ENCODE results near the gene OLFM1.

Gene OLFM1

DNA sequence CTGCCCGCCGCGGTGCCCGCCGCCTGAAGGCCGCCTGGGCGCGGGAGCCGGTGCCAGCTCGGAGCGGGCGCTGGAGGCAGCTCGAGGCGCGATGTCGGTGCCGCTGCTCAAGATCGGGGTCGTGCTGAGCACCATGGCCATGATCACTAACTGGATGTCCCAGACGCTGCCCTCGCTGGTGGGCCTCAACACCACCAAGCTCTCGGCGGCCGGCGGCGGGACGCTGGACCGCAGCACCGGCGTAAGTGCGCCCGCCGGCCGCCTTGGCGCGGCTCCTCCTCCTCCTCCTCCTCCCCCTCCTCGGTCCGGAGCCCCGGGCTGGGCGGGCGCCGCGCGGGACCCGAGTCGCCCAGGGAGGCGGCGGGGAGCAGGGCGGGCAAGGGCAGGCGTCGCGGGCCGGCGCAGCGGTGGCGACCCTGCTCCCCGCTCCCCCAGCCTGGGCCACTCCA lies 455 bp downstream of the OLFM1 start:
- peak overlapping the region; percentile 54 for H3K4me3 ChIP-seq (ENCODE audit: low read length)
- H3K9ac ChIP-seq (ENCODE audit: low read length) = no peak overlapping the region
- peaks cover 11% of the 10 kb centered on the region for H3K36me3 ChIP-seq (ENCODE audit: control insufficient read depth, low read depth, low read length)
- H3K4me1 ChIP-seq (ENCODE audit: control insufficient read depth, low read depth, low read length) = peaks cover 3% of the 10 kb centered on the region
- peaks cover 25% of the 10 kb centered on the region for H3K27me3 ChIP-seq (ENCODE audit: control insufficient read depth, insufficient read depth, low read length)
- H3K9me3 ChIP-seq (ENCODE audit: control insufficient read depth, low read depth, low read length) = no peaks in the 10 kb centered on the region
- H3K27ac ChIP-seq (ENCODE audit: low read length) = no peak overlapping the region

DNA sequence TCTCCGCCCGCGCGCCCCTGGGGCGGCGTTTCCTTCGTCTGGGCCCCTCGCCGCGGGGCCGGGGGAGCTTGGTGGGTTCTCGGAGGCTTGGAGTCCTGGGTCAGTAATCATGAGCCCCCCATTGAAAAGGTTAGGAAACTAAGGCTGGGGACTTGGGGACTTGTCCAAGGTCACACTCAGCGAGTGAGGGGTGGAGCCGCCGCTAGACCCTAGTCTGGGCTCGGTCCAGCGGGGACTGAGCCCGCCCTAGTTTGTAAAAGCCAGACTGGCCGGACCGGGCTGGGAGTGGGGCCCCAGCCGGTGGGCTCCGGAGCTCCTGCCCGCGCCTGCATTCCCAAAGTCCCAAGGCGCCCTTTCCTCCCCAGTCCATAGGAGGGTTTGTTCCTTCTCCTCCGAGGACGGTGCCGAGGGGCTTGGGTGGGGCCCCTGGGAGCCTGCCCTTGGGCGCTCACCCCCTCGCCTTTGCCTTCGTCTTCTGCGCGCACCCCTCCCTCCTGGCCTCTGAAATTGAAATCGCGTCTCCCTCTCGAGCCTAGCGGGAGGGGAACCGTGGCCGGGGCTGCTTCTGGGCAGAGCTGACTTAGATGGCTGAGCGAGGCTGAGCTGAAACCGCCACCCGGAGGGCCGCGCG lies 995 bp downstream of the OLFM1 start:
- H3K27ac ChIP-seq (ENCODE audit: low read length) = no peak overlapping the region

DNA sequence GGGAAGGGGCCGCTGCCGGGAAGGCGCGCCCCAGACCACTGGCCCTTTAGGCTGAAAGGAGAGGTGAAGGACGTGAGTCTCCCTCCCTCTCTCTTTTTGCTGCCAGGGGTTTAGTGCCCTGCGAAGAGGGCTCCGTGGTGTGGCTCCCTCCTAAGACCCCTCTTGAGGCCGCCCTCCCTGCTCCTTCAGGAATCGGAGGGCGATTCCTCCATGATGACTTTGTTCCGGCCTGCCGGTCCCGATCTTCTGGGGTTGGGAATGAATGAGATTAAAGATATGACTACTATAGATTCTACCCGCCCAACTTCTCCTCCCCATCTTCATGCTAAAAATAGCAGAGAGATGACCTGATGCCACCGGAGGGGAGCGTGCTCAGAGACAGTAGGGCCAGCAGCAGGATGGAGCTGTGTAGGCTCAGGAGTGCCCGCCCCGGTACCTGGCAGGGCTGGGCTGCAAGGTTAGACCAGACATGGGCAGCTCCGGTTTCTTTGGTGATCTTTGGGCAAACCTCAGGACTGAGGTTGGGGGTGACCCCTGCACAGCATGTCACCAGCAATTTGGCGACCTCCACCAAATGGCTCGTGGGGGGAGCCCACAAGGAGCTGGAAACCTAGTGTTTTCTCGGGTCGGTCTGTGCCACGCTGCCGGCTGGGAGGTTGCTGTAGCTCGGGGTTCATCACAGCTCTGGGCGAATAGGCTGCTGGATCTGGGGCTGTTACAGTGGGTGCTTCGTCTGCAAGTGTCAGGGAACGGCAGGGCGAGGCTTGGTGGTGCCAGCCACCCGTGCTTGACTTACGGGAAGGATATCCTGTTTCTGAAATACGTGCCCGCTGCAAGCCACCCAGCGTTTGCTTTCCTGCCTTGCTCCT lies 1.7 kb downstream of the OLFM1 start:
- peaks cover 3% of the 10 kb centered on the region for H3K4me1 ChIP-seq (ENCODE audit: control insufficient read depth, low read depth, low read length)
- no peaks in the 10 kb centered on the region for H3K9me3 ChIP-seq (ENCODE audit: control insufficient read depth, low read depth, low read length)
- peak overlapping the region; percentile 54 for H3K4me3 ChIP-seq (ENCODE audit: low read length)
- peaks cover 25% of the 10 kb centered on the region for H3K27me3 ChIP-seq (ENCODE audit: control insufficient read depth, insufficient read depth, low read length)
- no peak overlapping the region for H3K27ac ChIP-seq (ENCODE audit: low read length)
- H3K9ac ChIP-seq (ENCODE audit: low read length) = no peak overlapping the region
- H3K36me3 ChIP-seq (ENCODE audit: control insufficient read depth, low read depth, low read length) = peaks cover 11% of the 10 kb centered on the region

More for the DNA sequence above, 995 bp downstream of the OLFM1 start:
- H3K36me3 ChIP-seq (ENCODE audit: control insufficient read depth, low read depth, low read length) = peaks cover 11% of the 10 kb centered on the region
- H3K4me3 ChIP-seq (ENCODE audit: low read length) = peak overlapping the region; percentile 54
- peaks cover 25% of the 10 kb centered on the region for H3K27me3 ChIP-seq (ENCODE audit: control insufficient read depth, insufficient read depth, low read length)
- no peak overlapping the region for H3K9ac ChIP-seq (ENCODE audit: low read length)
- H3K9me3 ChIP-seq (ENCODE audit: control insufficient read depth, low read depth, low read length) = no peaks in the 10 kb centered on the region
- peaks cover 3% of the 10 kb centered on the region for H3K4me1 ChIP-seq (ENCODE audit: control insufficient read depth, low read depth, low read length)

DNA sequence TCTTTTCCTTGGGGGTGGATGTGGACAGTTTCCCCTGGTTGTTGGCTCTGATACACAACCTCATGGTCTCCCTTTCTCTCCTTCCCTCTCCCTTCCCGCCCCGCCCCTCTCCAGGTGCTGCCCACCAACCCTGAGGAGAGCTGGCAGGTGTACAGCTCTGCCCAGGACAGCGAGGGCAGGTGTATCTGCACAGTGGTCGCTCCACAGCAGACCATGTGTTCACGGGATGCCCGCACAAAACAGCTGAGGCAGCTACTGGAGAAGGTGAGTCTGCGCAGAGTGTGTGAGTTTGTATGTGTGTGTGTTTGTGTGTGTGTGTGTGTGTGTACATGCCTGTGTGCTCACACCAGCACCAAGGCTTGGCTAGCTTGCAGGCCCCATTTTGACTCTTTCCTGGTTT lies 2.6 kb downstream of the OLFM1 start:
- Histone ChIP-seq H3K9me3 (ENCODE audit: control insufficient read depth, low read depth, low read length) (no peaks in the 10 kb centered on the region), H3K4me3 (ENCODE audit: low read length) (no peak overlapping the region), H3K9ac (ENCODE audit: low read length) (no peak overlapping the region), H3K4me1 (ENCODE audit: control insufficient read depth, low read depth, low read length) (peaks cover 3% of the 10 kb centered on the region), H3K27me3 (ENCODE audit: control insufficient read depth, insufficient read depth, low read length) (peaks cover 25% of the 10 kb centered on the region), H3K27ac (ENCODE audit: low read length) (no peak overlapping the region), H3K36me3 (ENCODE audit: control insufficient read depth, low read depth, low read length) (peaks cover 11% of the 10 kb centered on the region)

GRCh38 chr9:135090547-135090946 lies 3.1 kb downstream of the OLFM1 start:
- no peak overlapping the region for H3K9ac ChIP-seq (ENCODE audit: low read length)
- no peaks in the 10 kb centered on the region for H3K9me3 ChIP-seq (ENCODE audit: control insufficient read depth, low read depth, low read length)
- H3K27me3 ChIP-seq (ENCODE audit: control insufficient read depth, insufficient read depth, low read length) = peaks cover 22% of the 10 kb centered on the region
- H3K4me1 ChIP-seq (ENCODE audit: control insufficient read depth, low read depth, low read length) = peaks cover 3% of the 10 kb centered on the region
- H3K36me3 ChIP-seq (ENCODE audit: control insufficient read depth, low read depth, low read length) = peaks cover 13% of the 10 kb centered on the region
- no peak overlapping the region for H3K4me3 ChIP-seq (ENCODE audit: low read length)
- no peak overlapping the region for H3K27ac ChIP-seq (ENCODE audit: low read length)

- peaks cover 20% of the 10 kb centered on the region for H3K36me3 ChIP-seq (ENCODE audit: control insufficient read depth, low read depth, low read length)
- no peak overlapping the region for H3K9ac ChIP-seq (ENCODE audit: low read length)
- no peak overlapping the region for H3K27ac ChIP-seq (ENCODE audit: low read length)
- H3K4me1 ChIP-seq (ENCODE audit: control insufficient read depth, low read depth, low read length) = peaks cover under 1% of the 10 kb centered on the region
- H3K27me3 ChIP-seq (ENCODE audit: control insufficient read depth, insufficient read depth, low read length) = peaks cover 19% of the 10 kb centered on the region
- no peaks in the 10 kb centered on the region for H3K9me3 ChIP-seq (ENCODE audit: control insufficient read depth, low read depth, low read length)
- no peak overlapping the region for H3K4me3 ChIP-seq (ENCODE audit: low read length)
These were observed 4.1 kb downstream of the OLFM1 start for GRCh38 chr9:135091545-135091944.

- Histone ChIP-seq H3K4me3 (ENCODE audit: low read length) (no peak overlapping the region), H3K27ac (ENCODE audit: low read length) (no peak overlapping the region), H3K27me3 (ENCODE audit: control insufficient read depth, insufficient read depth, low read length) (peaks cover 18% of the 10 kb centered on the region), H3K4me1 (ENCODE audit: control insufficient read depth, low read depth, low read length) (no peaks in the 10 kb centered on the region), H3K36me3 (ENCODE audit: control insufficient read depth, low read depth, low read length) (peaks cover 32% of the 10 kb centered on the region), H3K9me3 (ENCODE audit: control insufficient read depth, low read depth, low read length) (no peaks in the 10 kb centered on the region), H3K9ac (ENCODE audit: low read length) (no peak overlapping the region)
These were observed 5.6 kb downstream of the OLFM1 start for GRCh38 chr9:135093111-135093510.

GRCh38 chr9:135093911-135094584 lies 6.6 kb downstream of the OLFM1 start:
- no peaks in the 10 kb centered on the region for H3K9me3 ChIP-seq (ENCODE audit: control insufficient read depth, low read depth, low read length)
- H3K4me3 ChIP-seq (ENCODE audit: low read length) = no peak overlapping the region
- no peak overlapping the region for H3K27ac ChIP-seq (ENCODE audit: low read length)
- H3K9ac ChIP-seq (ENCODE audit: low read length) = no peak overlapping the region
- peaks cover 8% of the 10 kb centered on the region for H3K27me3 ChIP-seq (ENCODE audit: control insufficient read depth, insufficient read depth, low read length)
- H3K36me3 ChIP-seq (ENCODE audit: control insufficient read depth, low read depth, low read length) = peaks cover 39% of the 10 kb centered on the region
- H3K4me1 ChIP-seq (ENCODE audit: control insufficient read depth, low read depth, low read length) = no peaks in the 10 kb centered on the region

- peaks cover 48% of the 10 kb centered on the region for H3K36me3 ChIP-seq (ENCODE audit: control insufficient read depth, low read depth, low read length)
These were observed 8.3 kb downstream of the OLFM1 start for GRCh38 chr9:135095470-135096407.

DNA sequence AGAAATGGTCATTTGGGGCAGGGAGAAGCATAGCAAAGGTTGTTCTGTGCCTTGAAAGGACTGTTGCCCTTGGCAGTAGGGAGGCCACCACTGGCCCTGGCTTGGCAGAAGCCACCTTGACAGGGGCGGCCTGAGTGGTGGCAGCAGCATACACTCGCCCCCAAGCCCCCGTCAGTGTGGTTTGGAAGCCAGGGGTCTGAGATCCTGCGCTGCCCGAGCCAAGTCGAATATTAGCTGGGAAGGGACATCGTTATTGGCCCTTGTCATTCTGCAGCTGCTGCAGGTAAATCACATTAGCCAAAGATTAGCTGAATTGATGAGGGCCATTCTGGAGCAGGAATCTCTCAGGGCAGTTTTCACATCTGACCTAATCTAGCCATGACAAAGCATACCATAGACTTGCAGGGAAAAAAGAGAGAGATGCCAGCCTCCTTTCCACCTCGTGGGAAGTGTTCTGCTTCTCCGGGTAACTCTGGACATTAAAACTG lies 9.0 kb downstream of the OLFM1 start:
- Histone ChIP-seq H3K4me3 (ENCODE audit: low read length) (no peak overlapping the region), H3K9me3 (ENCODE audit: control insufficient read depth, low read depth, low read length) (no peaks in the 10 kb centered on the region), H3K27ac (ENCODE audit: low read length) (no peak overlapping the region), H3K9ac (ENCODE audit: low read length) (no peak overlapping the region), H3K4me1 (ENCODE audit: control insufficient read depth, low read depth, low read length) (no peaks in the 10 kb centered on the region), H3K36me3 (ENCODE audit: control insufficient read depth, low read depth, low read length) (peaks cover 43% of the 10 kb centered on the region), H3K27me3 (ENCODE audit: control insufficient read depth, insufficient read depth, low read length) (no peaks in the 10 kb centered on the region)

More at GRCh38 chr9:135095470-135096407, 8.3 kb downstream of the OLFM1 start:
- no peaks in the 10 kb centered on the region for H3K27me3 ChIP-seq (ENCODE audit: control insufficient read depth, insufficient read depth, low read length)
- no peaks in the 10 kb centered on the region for H3K4me1 ChIP-seq (ENCODE audit: control insufficient read depth, low read depth, low read length)
- no peak overlapping the region for H3K4me3 ChIP-seq (ENCODE audit: low read length)
- no peak overlapping the region for H3K9ac ChIP-seq (ENCODE audit: low read length)
- H3K9me3 ChIP-seq (ENCODE audit: control insufficient read depth, low read depth, low read length) = no peaks in the 10 kb centered on the region
- no peak overlapping the region for H3K27ac ChIP-seq (ENCODE audit: low read length)

Data from iPS-18a (cell line).